ENCODE results near the gene BRD4. TPM values are rescaled to one million over a fixed set of nuclear protein-coding genes. Genes with fewer than 3 reads are reported as not detected.

Gene BRD4
- polyA plus RNA-seq, 1 donor from 2014 or later = 3.6 TPM

GRCh38 chr19:15305582-15306334 is 26.6 kb downstream of the BRD4 start:
- H3F3A ChIP-seq (ENCODE audit: insufficient read depth, low read length, poor library complexity, severe bottlenecking) = no peaks in the 10 kb centered on the region
- no peaks in the 10 kb centered on the region for H3K27me3 ChIP-seq (ENCODE audit: insufficient read depth, low read depth, low read length)
- H3K79me2 ChIP-seq (replicated peaks; ENCODE audit: insufficient read depth, low read length) = peaks cover 79% of the 10 kb centered on the region
- no peak overlapping the region for H3K4me3 ChIP-seq (ENCODE audit: low read length)
- H3K36me3 ChIP-seq (ENCODE audit: insufficient read depth, low read length) = no peaks in the 10 kb centered on the region
- peaks cover 15% of the 10 kb centered on the region for H3K9me3 ChIP-seq (ENCODE audit: low read length)
- no peak overlapping the region for H3K27ac ChIP-seq (ENCODE audit: low read length)
- no peaks in the 10 kb centered on the region for H4K20me1 ChIP-seq (ENCODE audit: insufficient read depth)
- H2AFZ ChIP-seq (ENCODE audit: low read depth, low read length) = no peak overlapping the region
- no peak overlapping the region for H3K4me2 ChIP-seq (ENCODE audit: low read length)
- no peaks in the 10 kb centered on the region for H3K9me2 ChIP-seq (ENCODE audit: insufficient read depth, low read length)
- no peak for TF ChIP-seq MXI1 (conservative IDR thresholded peaks at IDR 0.05; ENCODE audit: poor library complexity, severe bottlenecking)
- no peak for TF ChIP-seq EP300 (conservative IDR thresholded peaks at IDR 0.05; ENCODE audit: poor library complexity, severe bottlenecking)
- no peak for TF ChIP-seq RAD21 (conservative IDR thresholded peaks at IDR 0.05)
- TF ChIP-seq CTCF (IDR thresholded peaks at IDR 0.05; ENCODE audit: poor library complexity, severe bottlenecking) = no peak
- TF ChIP-seq TAF1 (IDR thresholded peaks at IDR 0.05; ENCODE audit: low read depth) = no peak
- no peak for TF ChIP-seq EZH2 (IDR thresholded peaks at IDR 0.05; ENCODE audit: borderline replicate concordance, insufficient read depth, low read length, poor library complexity, severe bottlenecking)
- TF ChIP-seq SMC3 (conservative IDR thresholded peaks at IDR 0.05; ENCODE audit: poor library complexity) = no peak
- no peak for TF ChIP-seq POLR2AphosphoS5 (IDR thresholded peaks at IDR 0.05)
- no peak for TF ChIP-seq REST (IDR thresholded peaks at IDR 0.05; ENCODE audit: borderline replicate concordance)
- no peak overlapping the region for H3K9ac ChIP-seq (ENCODE audit: low read length)

GRCh38 chr19:15304140-15304705 is 28.1 kb downstream of the BRD4 start:
- Histone ChIP-seq H3K9ac (ENCODE audit: low read length) (no peak overlapping the region), H3K9me3 (ENCODE audit: low read length) (peaks cover 15% of the 10 kb centered on the region), H3K79me2 (replicated peaks; ENCODE audit: insufficient read depth, low read length) (peaks cover 85% of the 10 kb centered on the region), H3K9me2 (ENCODE audit: insufficient read depth, low read length) (no peaks in the 10 kb centered on the region), H2AFZ (ENCODE audit: low read depth, low read length) (no peak overlapping the region), H3K4me2 (ENCODE audit: low read length) (no peak overlapping the region), H3K27ac (ENCODE audit: low read length) (no peak overlapping the region), H3K4me3 (ENCODE audit: low read length) (no peak overlapping the region), H4K20me1 (ENCODE audit: insufficient read depth) (no peaks in the 10 kb centered on the region), H3K27me3 (ENCODE audit: insufficient read depth, low read depth, low read length) (no peaks in the 10 kb centered on the region), H3F3A (ENCODE audit: insufficient read depth, low read length, poor library complexity, severe bottlenecking) (no peaks in the 10 kb centered on the region), H3K36me3 (ENCODE audit: insufficient read depth, low read length) (no peaks in the 10 kb centered on the region)
- no peak for TF ChIP-seq SMC3 (conservative IDR thresholded peaks at IDR 0.05; ENCODE audit: poor library complexity)
- no peak for TF ChIP-seq MXI1 (conservative IDR thresholded peaks at IDR 0.05; ENCODE audit: poor library complexity, severe bottlenecking)
- no peak for TF ChIP-seq RAD21 (conservative IDR thresholded peaks at IDR 0.05)
- TF ChIP-seq CTCF (IDR thresholded peaks at IDR 0.05; ENCODE audit: poor library complexity, severe bottlenecking) = no peak
- TF ChIP-seq EP300 (conservative IDR thresholded peaks at IDR 0.05; ENCODE audit: poor library complexity, severe bottlenecking) = no peak
- no peak for TF ChIP-seq EZH2 (IDR thresholded peaks at IDR 0.05; ENCODE audit: borderline replicate concordance, insufficient read depth, low read length, poor library complexity, severe bottlenecking)
- no peak for TF ChIP-seq POLR2AphosphoS5 (IDR thresholded peaks at IDR 0.05)
- TF ChIP-seq REST (IDR thresholded peaks at IDR 0.05; ENCODE audit: borderline replicate concordance) = no peak
- TF ChIP-seq TAF1 (IDR thresholded peaks at IDR 0.05; ENCODE audit: low read depth) = no peak

Measured in neural cell (in vitro differentiated cells).